ENCODE data around the gene ANKRD29.
"Not testable (repeated sequence)": the region's sequence is repeated elsewhere in the genome, so short reads cannot be mapped to it uniquely, and the experiment has no call there.

ANKRD29 gene

GRCh38 chr18:23645568-23646175 lies 17.0 kb downstream of the ANKRD29 start:
- TF ChIP-seq ZFX (IDR thresholded peaks at IDR 0.05; ENCODE audit: borderline replicate concordance): no peak
- no peak for TF ChIP-seq CTCF (IDR thresholded peaks at IDR 0.05)
- H3K27ac ChIP-seq: no peak overlapping the region

GRCh38 chr18:23643815-23644490 lies 18.8 kb downstream of the ANKRD29 start:
- TF ChIP-seq ZFX (IDR thresholded peaks at IDR 0.05; ENCODE audit: borderline replicate concordance): no peak
- no peak for TF ChIP-seq CTCF (IDR thresholded peaks at IDR 0.05)
- no peak overlapping the region for H3K27ac ChIP-seq

DNA sequence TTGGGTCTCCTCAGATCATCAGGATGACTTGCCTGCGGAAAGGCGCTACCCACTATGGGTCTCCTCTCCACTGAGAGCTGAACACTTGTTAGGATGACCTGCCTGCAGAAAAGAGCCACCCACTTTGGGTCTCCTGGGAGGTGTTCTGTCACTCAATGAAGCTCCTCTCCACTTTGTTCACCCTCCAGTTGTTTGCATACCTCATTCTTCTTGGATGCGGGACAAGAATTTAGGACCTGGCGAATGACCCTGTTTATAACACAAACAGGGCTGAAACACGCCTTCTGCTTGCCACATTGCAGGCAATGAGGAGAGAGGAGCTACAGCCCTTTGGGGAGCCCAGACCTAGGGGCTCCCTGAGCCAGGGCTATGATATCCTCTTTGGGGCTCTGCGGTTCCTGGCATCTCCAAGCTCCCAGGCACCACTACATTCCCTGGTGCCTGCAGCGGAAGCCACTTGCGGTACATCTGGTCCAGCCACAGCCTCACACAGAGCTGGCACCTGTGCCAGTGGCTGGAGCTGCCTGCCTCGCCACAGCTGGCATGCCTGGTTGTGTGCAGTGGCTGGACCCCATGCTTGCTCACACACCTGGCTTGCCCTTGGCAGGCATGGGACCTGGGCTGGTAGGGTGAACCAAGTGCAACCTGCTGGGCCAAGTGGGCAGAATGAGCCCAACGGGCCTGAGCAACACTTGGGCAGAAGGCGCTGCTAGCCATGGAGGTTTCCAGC lies 20.6 kb downstream of the ANKRD29 start:
- H3K27ac ChIP-seq: no peak overlapping the region
- TF ChIP-seq CTCF (IDR thresholded peaks at IDR 0.05) (no peak), ZFX (IDR thresholded peaks at IDR 0.05; ENCODE audit: borderline replicate concordance) (no peak)

DNA sequence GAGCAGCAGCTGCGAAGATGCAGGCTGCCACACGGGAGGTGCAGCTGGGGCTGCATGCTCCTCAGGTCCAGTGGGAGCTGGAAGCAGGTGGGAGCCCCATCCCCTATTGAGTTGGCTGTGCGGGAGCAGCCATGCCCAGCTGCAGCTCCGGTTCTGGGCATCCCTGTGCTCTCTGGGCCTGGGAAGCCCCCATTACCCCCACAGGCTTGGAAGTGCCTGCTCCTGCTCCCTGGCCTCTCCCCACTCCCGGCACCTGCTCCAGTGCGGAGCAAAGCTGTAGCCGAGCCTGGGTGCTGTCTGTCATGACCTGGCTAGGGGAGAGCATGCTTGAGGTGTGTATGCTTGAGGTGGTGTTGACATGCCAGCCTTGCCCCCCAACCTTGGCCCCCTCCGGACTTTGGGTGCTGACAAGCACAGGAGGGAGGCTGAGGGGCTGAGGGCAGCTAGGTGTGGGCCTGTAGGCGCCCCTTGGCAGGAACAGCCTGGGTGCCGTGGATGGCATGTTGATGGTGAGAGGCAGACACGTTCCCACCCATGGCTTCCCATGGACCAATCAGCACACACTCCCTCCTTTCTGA lies 21.5 kb downstream of the ANKRD29 start:
- no peak for TF ChIP-seq CTCF (IDR thresholded peaks at IDR 0.05)
- no peak for TF ChIP-seq ZFX (IDR thresholded peaks at IDR 0.05; ENCODE audit: borderline replicate concordance)
- no peak overlapping the region for H3K27ac ChIP-seq

- H3K27ac ChIP-seq: no peak overlapping the region
- no peak for TF ChIP-seq ZFX (IDR thresholded peaks at IDR 0.05; ENCODE audit: borderline replicate concordance)
- no peak for TF ChIP-seq CTCF (IDR thresholded peaks at IDR 0.05)
Measured at GRCh38 chr18:23640052-23640451, 22.7 kb downstream of the ANKRD29 start.

GRCh38 chr18:23636433-23636832 lies 26.3 kb downstream of the ANKRD29 start:
- not testable (repeated sequence) for H3K27ac ChIP-seq

DNA sequence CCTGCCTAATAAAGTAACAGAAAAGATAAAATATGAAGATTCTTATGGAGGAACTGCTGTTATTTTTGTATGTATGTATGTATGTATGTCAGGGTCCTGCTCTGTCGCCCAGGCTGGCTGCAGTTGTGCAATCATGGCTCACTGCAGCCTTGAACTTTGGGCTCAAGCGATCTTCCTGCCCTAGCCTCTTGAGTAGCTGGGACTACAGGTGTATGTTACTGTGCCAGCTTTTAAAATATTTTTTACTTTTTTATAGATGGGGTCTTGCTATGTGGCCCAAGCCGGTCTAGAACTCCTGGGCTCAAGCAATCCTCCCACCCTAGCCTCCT lies 26.7 kb downstream of the ANKRD29 start:
- no peak overlapping the region for H3K27ac ChIP-seq
- TF ChIP-seq ZFX (IDR thresholded peaks at IDR 0.05; ENCODE audit: borderline replicate concordance): no peak
- TF ChIP-seq CTCF (IDR thresholded peaks at IDR 0.05): no peak

Measured in 22Rv1 (cell line).